ENCODE data around the gene PRKG2. TPM values are rescaled to one million over a fixed set of nuclear protein-coding genes. Genes with fewer than 3 reads are reported as not detected.

PRKG2 gene
- total and polyA plus RNA-seq, 5 donors: 4.5 to 20.4 (median 8.6) TPM

DNA sequence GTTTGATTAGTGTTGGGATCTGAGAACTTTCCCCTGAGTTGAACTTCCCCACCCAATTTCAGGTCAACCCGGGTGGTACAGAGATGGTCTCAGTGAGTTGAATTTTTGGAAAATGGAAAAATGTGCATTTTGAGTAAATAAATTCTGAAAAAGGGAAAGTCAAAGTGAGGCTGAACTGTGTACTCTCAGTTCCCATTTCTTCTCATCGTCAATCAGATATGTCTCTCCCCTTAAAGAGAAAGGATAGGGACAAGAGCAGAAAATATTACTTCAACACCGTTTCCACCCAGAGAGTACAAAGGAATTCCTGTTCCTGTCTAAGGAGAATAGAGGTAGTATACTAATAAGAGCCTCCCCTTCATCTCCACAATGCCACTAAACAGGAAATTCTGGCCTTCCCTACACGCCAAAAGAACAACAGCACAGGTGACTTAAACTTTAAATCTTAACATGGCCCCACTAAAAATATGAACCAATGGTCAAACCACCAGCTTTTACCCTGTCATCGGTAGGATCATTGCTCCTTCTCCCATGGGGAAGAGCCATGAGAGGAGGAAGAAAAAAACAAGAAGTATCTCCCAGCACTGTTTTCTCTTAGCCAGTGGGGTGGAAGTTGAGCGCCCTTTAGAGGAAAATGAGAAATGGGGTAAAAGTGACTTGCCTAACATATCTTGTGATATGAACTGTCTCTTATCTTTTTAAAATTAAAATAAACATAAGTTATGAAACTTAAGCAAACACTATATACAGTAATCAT lies 154.3 kb downstream of the PRKG2 start:
- intact Hi-C loops (cut with DNase I): no loop called here
- ATAC-seq: no peak
- DNase-seq: no peak
- 73% methylated on average over 6 of the region's 6 CpGs for WGBS
- Histone ChIP-seq H3K4me3 (ENCODE audit: low read length) (no peak overlapping the region), H3K27me3 (ENCODE audit: control insufficient read depth, insufficient read depth) (no peaks in the 10 kb centered on the region), H3K27ac (ENCODE audit: low read length) (no peak overlapping the region), H3K9me3 (ENCODE audit: control insufficient read depth, low read length) (no peaks in the 10 kb centered on the region), H3K4me1 (ENCODE audit: control insufficient read depth, insufficient read depth, low read length) (no peaks in the 10 kb centered on the region)

DNA sequence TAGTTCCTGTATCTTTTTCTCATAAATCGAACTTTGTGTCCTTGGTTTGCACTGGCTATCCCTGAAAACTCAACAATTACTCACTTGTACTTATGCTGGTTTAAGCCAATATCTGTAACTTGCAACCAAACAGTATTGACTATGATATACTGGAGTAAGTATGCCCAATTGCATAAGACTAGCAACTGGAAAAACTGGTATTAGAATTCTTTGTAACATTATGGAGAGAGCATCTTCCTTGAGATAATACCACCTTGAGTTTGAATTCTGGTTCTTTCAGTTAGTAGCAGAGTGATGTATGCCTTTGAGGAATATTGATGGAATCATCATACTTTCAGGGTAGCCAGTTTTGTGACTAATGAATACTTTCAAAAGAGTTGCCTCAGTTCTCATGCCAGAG lies 156.4 kb downstream of the PRKG2 start:
- no peak overlapping the region for H3K27ac ChIP-seq (ENCODE audit: low read length)
- ATAC-seq: no peak
- no peak for DNase-seq
- 66% methylated on average over 1 of the region's 1 CpG for WGBS
- H3K4me1 ChIP-seq (ENCODE audit: control insufficient read depth, insufficient read depth, low read length): no peaks in the 10 kb centered on the region
- H3K4me3 ChIP-seq (ENCODE audit: low read length): no peak overlapping the region
- no peaks in the 10 kb centered on the region for H3K27me3 ChIP-seq (ENCODE audit: control insufficient read depth, insufficient read depth)
- intact Hi-C loops (cut with DNase I): no loop called here
- H3K9me3 ChIP-seq (ENCODE audit: control insufficient read depth, low read length): no peaks in the 10 kb centered on the region

DNA sequence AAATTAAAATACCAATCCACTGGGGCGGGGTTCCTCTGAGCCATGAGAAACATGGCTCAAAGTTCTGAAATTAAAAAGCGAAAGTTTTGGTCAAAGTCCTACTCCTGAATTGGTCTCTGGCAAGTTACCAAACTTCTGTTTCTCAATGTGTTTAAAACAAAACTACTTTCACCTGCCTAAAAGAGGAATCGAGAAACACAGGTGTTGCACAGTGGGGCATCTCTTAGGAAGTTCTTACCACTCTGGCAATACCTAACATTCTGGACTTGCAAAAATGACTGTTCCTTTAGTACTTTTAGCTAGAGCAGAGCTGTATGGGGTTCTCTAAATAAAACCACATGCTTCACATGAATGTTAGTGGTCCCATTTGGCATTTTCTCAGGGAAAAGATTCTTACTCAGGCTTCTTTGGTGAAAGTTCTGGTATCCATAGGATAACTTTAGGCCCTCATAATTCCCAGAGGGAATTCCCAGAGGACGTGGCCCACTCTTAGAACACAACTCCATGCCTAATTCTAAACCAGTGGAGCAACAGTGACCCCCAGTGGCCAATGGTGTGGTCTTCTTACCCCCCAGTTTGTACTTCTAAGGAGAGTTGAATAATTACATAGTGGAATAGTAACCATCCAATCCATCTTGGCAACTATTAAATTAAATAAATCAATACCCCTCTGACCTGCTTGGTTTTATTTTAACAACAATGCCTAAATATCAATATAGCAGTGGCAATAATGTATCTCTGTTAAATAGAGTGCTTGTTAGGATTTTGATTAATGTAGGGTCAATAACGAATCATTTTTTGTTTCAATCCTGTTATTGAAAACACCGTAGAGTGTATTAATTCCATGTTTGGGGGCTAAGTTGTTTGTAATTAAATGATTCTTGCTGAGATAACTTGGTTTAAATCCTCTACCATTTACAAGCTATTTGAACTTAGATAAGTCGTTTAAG lies 162.6 kb downstream of the PRKG2 start:
- Histone ChIP-seq H3K4me1 (ENCODE audit: control insufficient read depth, insufficient read depth, low read length) (no peaks in the 10 kb centered on the region), H3K9me3 (ENCODE audit: control insufficient read depth, low read length) (no peaks in the 10 kb centered on the region), H3K27me3 (ENCODE audit: control insufficient read depth, insufficient read depth) (no peaks in the 10 kb centered on the region), H3K4me3 (ENCODE audit: low read length) (no peak overlapping the region), H3K27ac (ENCODE audit: low read length) (no peak overlapping the region)
- 67% methylated on average over 7 of the region's 7 CpGs for WGBS
- peak; percentile 69 to 70 for ATAC-seq
- intact Hi-C loops (cut with DNase I): loop anchor here in 2 of 4 donors (5.0 kb wide), 2 partner anchors 685 to 690 kb away; no protein-coding TSS in a partner anchor
- peak; percentile 42 to 82 (median 63) for DNase-seq

DNA sequence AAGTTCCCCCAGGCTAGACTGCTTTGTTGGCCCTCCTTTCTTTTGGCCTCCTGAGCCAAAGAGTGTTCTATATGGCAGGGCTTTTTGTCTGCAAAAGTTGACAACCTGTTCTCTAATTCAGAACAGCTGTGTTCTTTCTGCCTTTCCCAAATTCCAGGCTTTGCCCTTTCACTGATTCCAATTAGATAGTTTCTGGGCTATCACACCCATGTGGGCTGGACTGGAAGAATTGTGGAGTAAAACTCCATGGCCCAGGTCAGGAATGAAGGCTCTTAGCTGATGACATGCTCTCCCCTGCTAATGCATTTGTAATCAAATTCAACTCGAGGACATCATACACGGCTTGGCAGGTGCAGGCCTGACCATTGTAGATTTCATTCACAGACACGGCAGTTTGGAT lies 165.1 kb downstream of the PRKG2 start:
- Histone ChIP-seq H3K27ac (ENCODE audit: low read length) (no peak overlapping the region), H3K4me1 (ENCODE audit: control insufficient read depth, insufficient read depth, low read length) (no peaks in the 10 kb centered on the region), H3K4me3 (ENCODE audit: low read length) (no peak overlapping the region), H3K27me3 (ENCODE audit: control insufficient read depth, insufficient read depth) (no peaks in the 10 kb centered on the region), H3K9me3 (ENCODE audit: control insufficient read depth, low read length) (no peaks in the 10 kb centered on the region)
- no peak for DNase-seq
- WGBS: 24% methylated on average over 3 of the region's 3 CpGs
- ATAC-seq: no peak
- intact Hi-C loops (cut with DNase I): loop anchor here in 3 of 4 donors (5.0 to 10.0 kb wide), 3 partner anchors 683 to 688 kb away; no protein-coding TSS in a partner anchor

DNA sequence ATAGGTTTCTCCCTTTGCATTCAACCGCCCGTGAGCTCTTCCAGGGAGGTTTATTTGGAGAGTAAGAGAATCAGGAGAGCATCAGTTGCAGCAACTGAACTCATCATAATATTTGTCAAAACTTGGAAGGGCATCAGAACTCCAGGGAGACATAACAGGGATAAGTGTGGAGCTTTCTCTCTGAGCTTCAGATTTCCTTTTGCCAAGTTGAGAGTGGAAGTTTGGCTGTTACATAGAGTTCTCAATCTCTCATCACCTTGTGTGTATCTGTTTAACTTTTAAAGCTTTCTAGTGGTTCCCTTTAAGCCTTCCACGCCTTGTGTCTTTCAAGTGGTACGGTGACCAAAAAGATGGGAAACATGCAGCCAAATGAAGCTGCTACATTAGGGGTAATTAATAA lies 165.7 kb downstream of the PRKG2 start:
- Histone ChIP-seq H3K4me1 (ENCODE audit: control insufficient read depth, insufficient read depth, low read length) (no peaks in the 10 kb centered on the region), H3K9me3 (ENCODE audit: control insufficient read depth, low read length) (no peaks in the 10 kb centered on the region), H3K4me3 (ENCODE audit: low read length) (no peak overlapping the region), H3K27me3 (ENCODE audit: control insufficient read depth, insufficient read depth) (no peaks in the 10 kb centered on the region), H3K27ac (ENCODE audit: low read length) (no peak overlapping the region)
- ATAC-seq (peak; percentile 88 to 92), DNase-seq (no peak)
- intact Hi-C loops (cut with DNase I): loop anchor here in 1 of 4 donors (10.0 kb wide), 1 partner anchor 685 kb away; no protein-coding TSS in a partner anchor
- 43% methylated on average over 4 of the region's 4 CpGs for WGBS

DNA sequence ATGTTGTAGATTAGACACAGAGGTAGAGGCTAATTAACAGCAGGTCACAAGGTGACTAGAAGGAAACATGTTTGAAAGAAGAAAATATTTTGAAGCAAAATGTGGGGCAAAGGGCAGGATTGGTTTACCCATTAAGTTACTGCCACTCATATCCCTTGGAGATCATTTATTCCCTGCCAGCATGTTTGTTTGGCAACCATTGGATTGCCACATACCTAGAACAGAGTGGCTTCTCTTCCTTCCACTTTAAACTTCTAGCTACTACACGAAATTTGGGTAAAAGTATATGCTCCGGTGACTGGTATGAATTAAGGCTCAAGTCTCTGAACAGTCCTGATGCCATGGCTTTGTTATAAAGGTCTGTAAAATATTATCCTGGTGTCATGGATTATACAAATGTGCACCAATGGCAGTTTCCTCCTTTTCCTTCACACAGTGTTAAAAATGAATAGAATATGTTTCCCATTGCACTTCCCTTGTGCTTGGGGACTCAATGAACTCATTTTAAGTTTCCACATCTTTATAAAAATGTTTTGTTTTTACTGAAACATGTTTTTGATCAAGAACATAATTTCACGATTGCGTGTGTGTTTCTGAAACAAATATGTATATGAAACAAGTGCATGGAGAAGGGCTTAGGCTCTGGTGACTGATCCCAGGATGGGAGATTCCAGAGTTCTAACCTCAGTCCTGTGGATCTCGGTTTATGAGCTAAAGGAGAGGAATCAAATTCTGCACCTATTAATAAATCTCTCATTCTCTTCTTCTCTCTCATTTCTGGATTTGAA lies 172.2 kb downstream of the PRKG2 start:
- DNase-seq (no peak), ATAC-seq (no peak)
- 75% methylated on average over 5 of the region's 5 CpGs for WGBS

DNA sequence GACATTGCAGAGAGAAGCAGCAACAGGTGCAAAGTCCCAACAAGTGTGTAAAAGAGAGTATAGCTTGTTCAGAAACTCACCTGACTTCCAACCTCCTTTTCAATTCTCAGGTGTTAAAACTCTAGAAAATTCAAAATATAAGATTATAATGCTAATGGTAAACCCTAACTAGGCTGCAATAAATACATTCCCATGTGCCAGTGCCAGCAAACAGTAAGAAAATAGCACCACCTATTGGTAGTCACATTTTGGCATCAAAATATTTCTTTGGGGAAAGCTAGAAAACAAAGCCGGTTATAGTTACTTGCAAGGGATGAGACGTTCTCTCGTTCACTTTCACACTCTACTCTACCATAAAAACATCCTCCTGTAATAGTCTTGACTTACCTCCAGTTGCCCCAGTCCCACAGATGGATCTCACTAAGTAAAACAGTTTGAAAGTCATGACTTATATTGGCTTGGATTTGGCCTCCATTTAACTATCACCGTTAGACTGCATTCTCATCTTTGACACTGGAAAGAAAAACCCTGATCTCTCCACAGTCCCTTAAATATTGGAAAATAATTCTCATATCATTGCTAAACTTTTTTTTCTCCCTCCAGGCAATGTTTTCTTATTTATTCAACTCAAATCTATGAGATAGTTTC lies 174.9 kb downstream of the PRKG2 start:
- H3K27ac ChIP-seq (ENCODE audit: low read length): no peak overlapping the region
- intact Hi-C loops (cut with DNase I): loop anchor here in 2 of 4 donors (5.0 to 10.0 kb wide), 2 partner anchors 675 to 678 kb away; no protein-coding TSS in a partner anchor

More for the DNA sequence above, 172.2 kb downstream of the PRKG2 start:
- Histone ChIP-seq H3K9me3 (ENCODE audit: control insufficient read depth, low read length) (no peaks in the 10 kb centered on the region), H3K27me3 (ENCODE audit: control insufficient read depth, insufficient read depth) (no peaks in the 10 kb centered on the region), H3K4me3 (ENCODE audit: low read length) (no peak overlapping the region), H3K4me1 (ENCODE audit: control insufficient read depth, insufficient read depth, low read length) (no peaks in the 10 kb centered on the region), H3K27ac (ENCODE audit: low read length) (no peak overlapping the region)
- intact Hi-C loops (cut with DNase I): loop anchor here in 2 of 4 donors (5.0 to 10.0 kb wide), 2 partner anchors 678 to 680 kb away; no protein-coding TSS in a partner anchor

DNA sequence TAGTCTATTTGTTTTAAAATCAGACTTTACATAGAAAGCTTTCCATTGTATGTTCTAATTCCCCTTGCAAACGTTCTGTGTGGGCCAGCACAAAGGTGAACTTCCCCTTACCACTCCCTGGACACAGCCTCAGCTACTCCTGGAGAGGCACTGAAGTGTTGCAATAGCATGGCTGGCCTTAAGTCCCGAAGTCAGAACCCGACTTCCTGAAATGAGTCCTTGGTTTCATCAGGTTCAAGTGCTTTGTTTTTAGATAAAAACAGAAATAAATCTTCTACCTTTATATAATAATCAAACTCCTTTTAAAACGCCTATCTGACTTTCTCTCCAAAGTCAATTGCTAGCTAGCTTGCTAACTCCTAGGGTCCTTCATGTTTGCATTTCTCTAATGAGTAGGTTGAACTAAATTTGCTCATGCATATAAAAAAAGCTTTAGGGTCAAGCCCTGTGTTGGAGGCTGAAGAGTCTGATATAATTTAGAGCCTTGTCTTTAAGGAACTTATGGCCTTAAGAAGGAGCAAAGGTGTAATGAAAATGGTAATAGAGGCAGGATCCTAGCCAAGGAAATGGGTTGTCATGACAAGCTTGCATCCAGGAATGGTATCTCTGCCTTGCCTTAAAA lies 175.6 kb downstream of the PRKG2 start:
- no peak for DNase-seq

More for the DNA sequence above, 174.9 kb downstream of the PRKG2 start:
- H3K4me1 ChIP-seq (ENCODE audit: control insufficient read depth, insufficient read depth, low read length): no peaks in the 10 kb centered on the region
- H3K9me3 ChIP-seq (ENCODE audit: control insufficient read depth, low read length): no peaks in the 10 kb centered on the region
- H3K4me3 ChIP-seq (ENCODE audit: low read length): no peak overlapping the region
- ATAC-seq (no peak), DNase-seq (no peak)
- H3K27me3 ChIP-seq (ENCODE audit: control insufficient read depth, insufficient read depth): no peaks in the 10 kb centered on the region
- 16% methylated on average over 4 of the region's 4 CpGs for WGBS

DNA sequence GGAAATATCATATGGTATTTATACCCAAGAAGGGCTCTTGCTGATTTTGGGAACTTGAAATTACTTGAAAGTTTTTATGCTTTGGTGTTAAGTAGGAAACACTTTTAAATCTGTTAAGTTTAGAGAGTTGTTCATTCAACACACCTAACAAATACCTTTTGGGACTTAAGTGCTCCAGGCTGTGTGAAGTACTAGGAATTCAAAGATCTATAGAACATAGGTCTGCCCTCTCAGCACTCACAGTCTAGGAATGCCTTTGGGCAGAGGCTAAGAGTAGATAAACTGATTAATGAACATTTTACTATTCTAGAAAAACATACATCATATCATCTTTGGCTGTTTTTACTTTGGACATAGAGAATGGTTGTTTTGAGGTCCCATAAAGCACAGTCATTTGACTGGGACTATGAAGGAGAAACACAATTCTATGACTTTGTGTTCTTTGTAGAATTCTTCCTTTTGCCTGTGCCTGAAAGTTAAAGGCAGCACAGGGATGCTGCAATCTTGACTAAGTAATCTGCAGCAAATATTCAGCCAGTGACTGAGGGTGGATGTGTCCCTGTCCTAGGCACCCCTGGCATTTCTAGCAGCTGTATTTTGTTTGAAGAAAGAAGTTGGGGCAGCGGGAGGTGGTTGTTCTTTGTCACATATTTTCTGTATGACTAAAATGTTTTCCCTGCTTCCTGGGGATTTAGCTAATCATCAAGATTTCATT lies 176.2 kb downstream of the PRKG2 start:
- Histone ChIP-seq H3K4me1 (ENCODE audit: control insufficient read depth, insufficient read depth, low read length) (no peaks in the 10 kb centered on the region), H3K9me3 (ENCODE audit: control insufficient read depth, low read length) (no peaks in the 10 kb centered on the region), H3K27me3 (ENCODE audit: control insufficient read depth, insufficient read depth) (no peaks in the 10 kb centered on the region), H3K4me3 (ENCODE audit: low read length) (no peak overlapping the region), H3K27ac (ENCODE audit: low read length) (no peak overlapping the region)
- intact Hi-C loops (cut with DNase I): no loop called here
- no peak for ATAC-seq
- DNase-seq: no peak
- WGBS: 53% methylated on average over 1 of the region's 1 CpG

More for the DNA sequence above, 175.6 kb downstream of the PRKG2 start:
- 43% methylated on average over 4 of the region's 4 CpGs for WGBS
- intact Hi-C loops (cut with DNase I): no loop called here
- ATAC-seq: no peak
- no peaks in the 10 kb centered on the region for H3K9me3 ChIP-seq (ENCODE audit: control insufficient read depth, low read length)
- H3K27me3 ChIP-seq (ENCODE audit: control insufficient read depth, insufficient read depth): no peaks in the 10 kb centered on the region
- H3K4me1 ChIP-seq (ENCODE audit: control insufficient read depth, insufficient read depth, low read length): no peaks in the 10 kb centered on the region
- no peak overlapping the region for H3K4me3 ChIP-seq (ENCODE audit: low read length)
- no peak overlapping the region for H3K27ac ChIP-seq (ENCODE audit: low read length)
